ENCODE measurements around the gene GRM4.

GRM4 gene

DNA sequence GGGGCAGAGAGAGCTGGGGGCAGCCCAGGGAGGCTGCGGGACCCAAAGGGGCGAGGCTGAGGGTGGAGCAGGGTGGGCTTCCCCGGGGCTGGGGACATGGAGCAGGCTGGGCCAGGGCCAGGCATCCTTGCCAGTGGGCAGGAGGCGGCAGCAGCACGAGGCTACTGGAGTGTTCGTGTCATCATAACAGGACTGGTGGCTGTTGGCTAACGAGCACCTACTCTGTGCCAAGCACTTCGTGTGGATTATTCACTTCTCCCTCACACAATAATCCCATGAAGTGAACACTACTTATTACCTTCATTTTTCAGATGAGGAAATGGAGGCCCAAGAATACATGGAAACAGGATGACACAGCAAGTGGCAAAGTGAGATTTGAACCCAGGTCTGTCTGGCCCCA lies 41.7 kb downstream of the GRM4 start:
- FAIRE-seq (no peak), DNase-seq (ENCODE audit: insufficient read length, low spot score) (no peak)

DNA sequence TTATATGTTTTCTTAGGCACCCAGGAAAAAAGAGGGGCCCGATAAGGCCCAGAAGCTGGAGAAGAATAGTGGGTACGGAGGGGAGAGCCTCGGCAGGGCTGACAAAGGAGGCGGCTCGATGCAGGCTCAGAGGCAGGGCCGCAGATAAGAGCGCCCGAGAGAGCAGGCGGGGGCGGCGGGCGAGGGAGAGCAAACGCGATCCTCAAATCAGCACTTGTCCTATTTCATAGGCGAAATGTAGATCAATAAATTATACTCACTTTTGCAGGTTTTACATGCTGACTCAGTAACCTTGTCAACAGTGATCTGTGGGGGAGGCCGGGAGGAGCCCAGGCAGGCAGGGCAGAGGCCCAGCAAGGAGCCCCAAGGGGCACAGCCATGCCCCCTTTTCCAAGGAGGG lies 42.6 kb downstream of the GRM4 start:
- TF ChIP-seq, protein P1, sequence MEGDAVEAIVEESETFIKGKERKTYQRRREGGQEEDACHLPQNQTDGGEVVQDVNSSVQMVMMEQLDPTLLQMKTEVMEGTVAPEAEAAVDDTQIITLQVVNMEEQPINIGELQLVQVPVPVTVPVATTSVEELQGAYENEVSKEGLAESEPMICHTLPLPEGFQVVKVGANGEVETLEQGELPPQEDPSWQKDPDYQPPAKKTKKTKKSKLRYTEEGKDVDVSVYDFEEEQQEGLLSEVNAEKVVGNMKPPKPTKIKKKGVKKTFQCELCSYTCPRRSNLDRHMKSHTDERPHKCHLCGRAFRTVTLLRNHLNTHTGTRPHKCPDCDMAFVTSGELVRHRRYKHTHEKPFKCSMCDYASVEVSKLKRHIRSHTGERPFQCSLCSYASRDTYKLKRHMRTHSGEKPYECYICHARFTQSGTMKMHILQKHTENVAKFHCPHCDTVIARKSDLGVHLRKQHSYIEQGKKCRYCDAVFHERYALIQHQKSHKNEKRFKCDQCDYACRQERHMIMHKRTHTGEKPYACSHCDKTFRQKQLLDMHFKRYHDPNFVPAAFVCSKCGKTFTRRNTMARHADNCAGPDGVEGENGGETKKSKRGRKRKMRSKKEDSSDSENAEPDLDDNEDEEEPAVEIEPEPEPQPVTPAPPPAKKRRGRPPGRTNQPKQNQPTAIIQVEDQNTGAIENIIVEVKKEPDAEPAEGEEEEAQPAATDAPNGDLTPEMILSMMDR (IDR thresholded peaks at IDR 0.05; ENCODE audit: insufficient read depth, missing control alignments): no peak
- FAIRE-seq (no peak), DNase-seq (ENCODE audit: insufficient read length, low spot score) (no peak)

More for the DNA sequence above, 41.7 kb downstream of the GRM4 start:
- TF ChIP-seq, protein P1 (IDR thresholded peaks at IDR 0.05; ENCODE audit: insufficient read depth, missing control alignments): no peak

DNA sequence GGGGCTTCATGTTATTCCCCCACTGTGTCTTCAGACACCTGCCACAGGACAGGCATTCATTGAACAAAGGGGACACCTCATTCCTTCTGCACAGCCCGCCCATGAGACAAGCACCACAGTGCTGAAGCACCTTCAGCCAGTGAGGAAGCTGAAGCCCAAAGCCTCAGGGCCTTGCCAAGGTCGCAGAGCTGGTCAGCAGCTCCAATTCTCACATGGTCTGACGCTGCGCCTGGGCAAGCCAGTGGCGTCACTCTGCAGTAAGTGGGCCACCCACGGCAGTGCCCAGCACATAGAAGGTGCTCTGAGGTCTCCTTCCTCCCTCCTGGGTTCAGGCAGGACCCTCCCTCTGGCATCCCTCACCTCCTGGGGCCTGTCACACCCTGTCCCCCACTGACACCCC lies 43.2 kb downstream of the GRM4 start:
- TF ChIP-seq, protein P1 (IDR thresholded peaks at IDR 0.05; ENCODE audit: insufficient read depth, missing control alignments): no peak
- no peak for FAIRE-seq
- no peak for DNase-seq (ENCODE audit: insufficient read length, low spot score)

DNA sequence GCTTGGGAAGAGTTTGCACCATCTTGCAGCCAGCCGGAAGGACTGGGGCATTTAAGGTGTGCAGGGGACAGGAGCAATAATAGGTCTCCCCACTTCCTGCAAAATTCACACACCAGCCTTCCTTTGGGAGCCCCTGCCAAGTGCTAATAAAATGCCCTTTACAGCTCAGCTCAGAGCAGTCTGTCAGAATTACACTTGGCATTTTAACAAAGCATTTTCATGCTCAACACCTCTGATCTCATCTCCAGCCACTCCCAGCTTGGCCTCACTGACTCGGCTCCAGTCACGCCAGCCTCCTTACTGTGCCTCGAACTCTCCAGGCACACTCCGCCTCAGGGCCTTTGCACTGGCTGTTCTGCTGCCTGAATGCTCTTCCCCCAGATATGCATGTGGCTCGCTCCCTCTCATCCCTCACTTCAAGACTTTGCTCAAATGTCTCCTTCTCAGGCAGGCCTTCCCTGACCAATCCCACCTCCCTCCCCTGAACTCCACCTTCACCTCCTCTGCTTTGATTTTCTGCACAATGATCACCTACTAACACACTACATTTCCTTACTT lies 43.7 kb downstream of the GRM4 start:
- DNase-seq (ENCODE audit: insufficient read length, low spot score): no peak
- TF ChIP-seq, protein P1 (IDR thresholded peaks at IDR 0.05; ENCODE audit: insufficient read depth, missing control alignments): no peak
- FAIRE-seq: no peak

DNA sequence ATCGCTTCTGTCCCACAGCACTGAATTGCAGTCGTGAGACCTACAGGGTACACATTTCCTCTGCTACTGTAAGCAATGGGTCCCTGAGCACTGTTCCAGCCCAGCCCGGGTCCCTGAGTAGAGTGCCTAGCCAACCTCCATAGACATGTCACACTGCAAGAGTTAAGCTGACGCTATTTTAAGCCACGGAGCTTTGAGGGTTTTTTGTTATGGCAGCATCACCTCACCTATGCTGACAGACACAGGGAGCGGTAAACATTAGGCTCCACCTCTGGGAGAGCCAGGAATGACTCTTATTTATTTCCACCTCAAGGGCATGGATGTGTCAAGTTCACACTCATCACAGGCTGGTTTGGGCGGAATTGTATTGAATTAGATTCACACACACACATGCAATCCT lies 45.1 kb downstream of the GRM4 start:
- TF ChIP-seq, protein P1 (IDR thresholded peaks at IDR 0.05; ENCODE audit: insufficient read depth, missing control alignments): no peak
- DNase-seq (ENCODE audit: insufficient read length, low spot score) (no peak), FAIRE-seq (no peak)

DNA sequence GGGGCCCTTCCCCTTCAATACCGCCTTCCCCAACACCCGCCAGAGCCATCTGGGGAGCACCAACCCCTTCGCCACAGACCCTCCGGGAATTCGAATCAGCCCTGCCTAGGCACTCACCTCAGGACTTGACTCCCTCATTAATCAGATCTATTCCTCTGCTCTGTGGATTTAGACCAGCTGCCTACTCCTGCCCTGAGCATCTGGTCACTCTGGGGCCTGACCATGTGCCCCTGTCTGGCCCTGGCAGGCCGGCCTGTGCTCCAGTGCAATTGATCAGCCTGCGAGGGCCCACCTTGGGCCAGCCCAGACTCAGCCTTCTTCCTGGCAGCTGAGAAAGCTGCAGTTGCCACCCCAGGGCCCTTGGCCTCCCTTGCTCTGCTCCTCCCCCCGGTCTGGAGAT lies 46.0 kb downstream of the GRM4 start:
- DNase-seq (ENCODE audit: insufficient read length, low spot score): peak; percentile 58
- no peak for FAIRE-seq

More for the DNA sequence above, 46.0 kb downstream of the GRM4 start:
- TF ChIP-seq, protein P1 (IDR thresholded peaks at IDR 0.05; ENCODE audit: insufficient read depth, missing control alignments): no peak

All from D721Med (cell line).